Measurements from ENCODE around the gene PTGIR.

Gene PTGIR

GRCh38 chr19:46596008-46596407, 28.9 kb downstream of the PTGIR start:
- Histone ChIP-seq H3K36me3 (ENCODE audit: control insufficient read depth, insufficient read depth, low read length) (no peaks in the 10 kb centered on the region), H3K27ac (ENCODE audit: low read depth, low read length) (no peak overlapping the region), H3K4me1 (ENCODE audit: control insufficient read depth, insufficient read depth, low read length) (no peaks in the 10 kb centered on the region), H3K4me3 (ENCODE audit: low read depth, low read length) (no peak overlapping the region), H3K9ac (ENCODE audit: low read depth, low read length) (no peak overlapping the region), H3K27me3 (ENCODE audit: control insufficient read depth, insufficient read depth, low read length) (no peaks in the 10 kb centered on the region), H3K9me3 (ENCODE audit: control insufficient read depth, insufficient read depth, low read length) (no peaks in the 10 kb centered on the region)

DNA sequence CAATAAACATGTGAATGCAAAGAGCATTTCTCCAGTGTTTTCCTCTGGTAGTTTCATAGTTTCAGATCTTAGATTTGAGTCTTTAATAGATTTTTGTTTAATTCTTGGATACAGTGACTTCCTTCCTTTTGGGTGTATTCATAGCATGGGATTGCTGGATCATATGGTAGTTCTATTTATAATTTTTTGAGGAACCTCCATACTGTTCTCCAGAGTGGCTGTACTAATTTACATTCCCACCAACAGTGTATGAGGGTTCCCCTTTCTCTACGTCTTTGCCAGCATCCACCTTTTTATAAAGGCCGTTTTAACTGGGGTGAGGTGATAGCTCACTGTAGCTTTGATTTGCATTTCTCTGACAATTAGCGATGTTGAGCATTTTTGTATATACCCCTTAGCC, 33.0 kb downstream of the PTGIR start:
- Histone ChIP-seq H3K27ac (ENCODE audit: low read depth, low read length) (no peak overlapping the region), H3K4me3 (ENCODE audit: low read depth, low read length) (no peak overlapping the region), H3K4me1 (ENCODE audit: control insufficient read depth, insufficient read depth, low read length) (no peaks in the 10 kb centered on the region), H3K27me3 (ENCODE audit: control insufficient read depth, insufficient read depth, low read length) (no peaks in the 10 kb centered on the region), H3K36me3 (ENCODE audit: control insufficient read depth, insufficient read depth, low read length) (no peaks in the 10 kb centered on the region), H3K9me3 (ENCODE audit: control insufficient read depth, insufficient read depth, low read length) (no peaks in the 10 kb centered on the region), H3K9ac (ENCODE audit: low read depth, low read length) (no peak overlapping the region)

GRCh38 chr19:46591254-46591653, 33.6 kb downstream of the PTGIR start:
- Histone ChIP-seq H3K4me1 (ENCODE audit: control insufficient read depth, insufficient read depth, low read length) (no peaks in the 10 kb centered on the region), H3K9ac (ENCODE audit: low read depth, low read length) (no peak overlapping the region), H3K27ac (ENCODE audit: low read depth, low read length) (no peak overlapping the region)

GRCh38 chr19:46587861-46588260, 37.0 kb downstream of the PTGIR start:
- no peaks in the 10 kb centered on the region for H3K36me3 ChIP-seq (ENCODE audit: control insufficient read depth, insufficient read depth, low read length)
- no peak overlapping the region for H3K4me3 ChIP-seq (ENCODE audit: low read depth, low read length)
- no peak overlapping the region for H3K9ac ChIP-seq (ENCODE audit: low read depth, low read length)
- no peaks in the 10 kb centered on the region for H3K27me3 ChIP-seq (ENCODE audit: control insufficient read depth, insufficient read depth, low read length)
- H3K27ac ChIP-seq (ENCODE audit: low read depth, low read length) = no peak overlapping the region
- no peaks in the 10 kb centered on the region for H3K4me1 ChIP-seq (ENCODE audit: control insufficient read depth, insufficient read depth, low read length)
- H3K9me3 ChIP-seq (ENCODE audit: control insufficient read depth, insufficient read depth, low read length) = no peaks in the 10 kb centered on the region

More at GRCh38 chr19:46591254-46591653, 33.6 kb downstream of the PTGIR start:
- H3K27me3 ChIP-seq (ENCODE audit: control insufficient read depth, insufficient read depth, low read length) = no peaks in the 10 kb centered on the region
- no peak overlapping the region for H3K4me3 ChIP-seq (ENCODE audit: low read depth, low read length)
- no peaks in the 10 kb centered on the region for H3K9me3 ChIP-seq (ENCODE audit: control insufficient read depth, insufficient read depth, low read length)
- no peaks in the 10 kb centered on the region for H3K36me3 ChIP-seq (ENCODE audit: control insufficient read depth, insufficient read depth, low read length)

GRCh38 chr19:46586294-46586693, 38.6 kb downstream of the PTGIR start:
- H3K4me3 ChIP-seq (ENCODE audit: low read depth, low read length) = no peak overlapping the region
- H3K9ac ChIP-seq (ENCODE audit: low read depth, low read length) = no peak overlapping the region
- no peaks in the 10 kb centered on the region for H3K9me3 ChIP-seq (ENCODE audit: control insufficient read depth, insufficient read depth, low read length)

GRCh38 chr19:46585539-46585938, 39.4 kb downstream of the PTGIR start:
- H3K9ac ChIP-seq (ENCODE audit: low read depth, low read length) = no peak overlapping the region
- no peaks in the 10 kb centered on the region for H3K36me3 ChIP-seq (ENCODE audit: control insufficient read depth, insufficient read depth, low read length)
- H3K27me3 ChIP-seq (ENCODE audit: control insufficient read depth, insufficient read depth, low read length) = no peaks in the 10 kb centered on the region
- H3K4me1 ChIP-seq (ENCODE audit: control insufficient read depth, insufficient read depth, low read length) = no peaks in the 10 kb centered on the region
- no peaks in the 10 kb centered on the region for H3K9me3 ChIP-seq (ENCODE audit: control insufficient read depth, insufficient read depth, low read length)
- no peak overlapping the region for H3K27ac ChIP-seq (ENCODE audit: low read depth, low read length)
- no peak overlapping the region for H3K4me3 ChIP-seq (ENCODE audit: low read depth, low read length)

More at GRCh38 chr19:46586294-46586693, 38.6 kb downstream of the PTGIR start:
- no peaks in the 10 kb centered on the region for H3K36me3 ChIP-seq (ENCODE audit: control insufficient read depth, insufficient read depth, low read length)
- H3K27me3 ChIP-seq (ENCODE audit: control insufficient read depth, insufficient read depth, low read length) = no peaks in the 10 kb centered on the region
- H3K4me1 ChIP-seq (ENCODE audit: control insufficient read depth, insufficient read depth, low read length) = no peaks in the 10 kb centered on the region
- H3K27ac ChIP-seq (ENCODE audit: low read depth, low read length) = no peak overlapping the region

DNA sequence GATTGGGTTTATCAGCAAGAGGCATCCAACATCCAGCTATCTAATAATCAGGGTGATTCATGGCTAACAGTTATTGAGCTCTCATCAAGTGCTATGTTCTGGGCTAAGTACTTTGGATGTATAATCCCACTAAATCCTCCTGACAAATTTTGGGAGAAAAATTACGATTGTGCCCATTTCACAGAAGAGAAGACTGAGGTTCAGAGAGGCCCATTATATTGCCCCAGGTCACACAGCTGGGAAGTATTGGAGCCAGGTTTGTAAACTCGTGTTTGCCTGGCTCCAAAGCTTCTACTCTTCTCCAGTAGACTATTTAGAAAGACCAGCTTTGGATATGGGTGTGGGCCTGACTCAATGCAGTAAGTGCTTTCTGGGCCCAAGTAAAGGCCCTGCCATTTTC, 44.6 kb downstream of the PTGIR start:
- Histone ChIP-seq H3K36me3 (ENCODE audit: control insufficient read depth, insufficient read depth, low read length) (no peaks in the 10 kb centered on the region), H3K27me3 (ENCODE audit: control insufficient read depth, insufficient read depth, low read length) (no peaks in the 10 kb centered on the region), H3K9me3 (ENCODE audit: control insufficient read depth, insufficient read depth, low read length) (no peaks in the 10 kb centered on the region), H3K9ac (ENCODE audit: low read depth, low read length) (no peak overlapping the region), H3K4me3 (ENCODE audit: low read depth, low read length) (no peak overlapping the region), H3K4me1 (ENCODE audit: control insufficient read depth, insufficient read depth, low read length) (no peaks in the 10 kb centered on the region), H3K27ac (ENCODE audit: low read depth, low read length) (no peak overlapping the region)

GRCh38 chr19:46579361-46579879, 45.5 kb downstream of the PTGIR start:
- Histone ChIP-seq H3K4me1 (ENCODE audit: control insufficient read depth, insufficient read depth, low read length) (no peaks in the 10 kb centered on the region), H3K4me3 (ENCODE audit: low read depth, low read length) (no peak overlapping the region), H3K27ac (ENCODE audit: low read depth, low read length) (no peak overlapping the region), H3K9ac (ENCODE audit: low read depth, low read length) (no peak overlapping the region), H3K36me3 (ENCODE audit: control insufficient read depth, insufficient read depth, low read length) (no peaks in the 10 kb centered on the region), H3K27me3 (ENCODE audit: control insufficient read depth, insufficient read depth, low read length) (no peaks in the 10 kb centered on the region), H3K9me3 (ENCODE audit: control insufficient read depth, insufficient read depth, low read length) (no peaks in the 10 kb centered on the region)

- Histone ChIP-seq H3K9ac (ENCODE audit: low read depth, low read length) (no peak overlapping the region), H3K27me3 (ENCODE audit: control insufficient read depth, insufficient read depth, low read length) (no peaks in the 10 kb centered on the region), H3K4me3 (ENCODE audit: low read depth, low read length) (no peak overlapping the region), H3K27ac (ENCODE audit: low read depth, low read length) (no peak overlapping the region), H3K4me1 (ENCODE audit: control insufficient read depth, insufficient read depth, low read length) (no peaks in the 10 kb centered on the region), H3K9me3 (ENCODE audit: control insufficient read depth, insufficient read depth, low read length) (no peaks in the 10 kb centered on the region), H3K36me3 (ENCODE audit: control insufficient read depth, insufficient read depth, low read length) (no peaks in the 10 kb centered on the region)
Measured at GRCh38 chr19:46578450-46578849, 46.4 kb downstream of the PTGIR start.

- H3K27ac ChIP-seq (ENCODE audit: low read depth, low read length) = no peak overlapping the region
- no peaks in the 10 kb centered on the region for H3K27me3 ChIP-seq (ENCODE audit: control insufficient read depth, insufficient read depth, low read length)
- no peak overlapping the region for H3K4me3 ChIP-seq (ENCODE audit: low read depth, low read length)
- no peaks in the 10 kb centered on the region for H3K4me1 ChIP-seq (ENCODE audit: control insufficient read depth, insufficient read depth, low read length)
- H3K9ac ChIP-seq (ENCODE audit: low read depth, low read length) = no peak overlapping the region
- H3K9me3 ChIP-seq (ENCODE audit: control insufficient read depth, insufficient read depth, low read length) = no peaks in the 10 kb centered on the region
- H3K36me3 ChIP-seq (ENCODE audit: control insufficient read depth, insufficient read depth, low read length) = no peaks in the 10 kb centered on the region
Measured at GRCh38 chr19:46574533-46574932, 50.4 kb downstream of the PTGIR start.

- Histone ChIP-seq H3K27ac (ENCODE audit: low read depth, low read length) (no peak overlapping the region), H3K4me3 (ENCODE audit: low read depth, low read length) (no peak overlapping the region), H3K9me3 (ENCODE audit: control insufficient read depth, insufficient read depth, low read length) (no peaks in the 10 kb centered on the region), H3K36me3 (ENCODE audit: control insufficient read depth, insufficient read depth, low read length) (no peaks in the 10 kb centered on the region), H3K9ac (ENCODE audit: low read depth, low read length) (no peak overlapping the region), H3K27me3 (ENCODE audit: control insufficient read depth, insufficient read depth, low read length) (no peaks in the 10 kb centered on the region), H3K4me1 (ENCODE audit: control insufficient read depth, insufficient read depth, low read length) (no peaks in the 10 kb centered on the region)
Measured at GRCh38 chr19:46573679-46574498, 51.0 kb downstream of the PTGIR start.

Measured in HUES48 (cell line).